Astrocyte (in vitro differentiated cells and primary cell): ENCODE data around the gene PPIL4. TPM values are rescaled to one million over a fixed set of nuclear protein-coding genes. Genes with fewer than 3 reads are reported as not detected.

Source experiments
- DNase-seq: peaks from one replicate; pipeline ENCODE4 v3.0.0-alpha.2; 2010; ENCODE audit warnings: low read depth
- FAIRE-seq: peaks from 2 replicates; lab custom pipeline; 2011; peaks lifted over from hg19 to GRCh38; lab: Jason Lieb, UNC
- H2AFZ ChIP-seq: 2 replicates; pipeline ENCODE4 v1.6.0; 2012; ENCODE audit warnings: low read depth, low read length, inconsistent platforms
- H3K27ac ChIP-seq: 2 replicates; pipeline ENCODE4 v1.5.1; 2011; ENCODE audit warnings: low read depth, low read length, inconsistent platforms
- H3K27me3 ChIP-seq: 2 replicates; pipeline ENCODE4 v1.6.0; 2011; ENCODE audit warnings: low read length, inconsistent platforms; ENCODE audit not compliant: insufficient read depth
- H3K36me3 ChIP-seq: 2 replicates; pipeline ENCODE4 v1.5.1; 2011; ENCODE audit warnings: low read length, inconsistent platforms; ENCODE audit not compliant: insufficient read depth
- H3K4me1 ChIP-seq: 2 replicates; pipeline ENCODE4 v1.5.1; 2011; ENCODE audit warnings: low read length, inconsistent platforms; ENCODE audit not compliant: insufficient read depth
- H3K4me2 ChIP-seq: 2 replicates; pipeline ENCODE4 v1.6.0; 2012; ENCODE audit warnings: low read length, inconsistent platforms
- H3K4me3 ChIP-seq: 2 replicates; pipeline ENCODE4 v1.5.1; 2011; ENCODE audit warnings: low read depth, mild to moderate bottlenecking, low read length, inconsistent platforms; ENCODE audit not compliant: insufficient read depth
- H3K79me2 ChIP-seq: 2 replicates; pipeline ENCODE4 v1.6.0; 2012; ENCODE audit warnings: mild to moderate bottlenecking, low read length, inconsistent platforms; ENCODE audit not compliant: insufficient read depth
- H3K9ac ChIP-seq: 2 replicates; pipeline ENCODE4 v1.6.0; 2012; ENCODE audit warnings: mild to moderate bottlenecking, low read length, inconsistent platforms
- H3K9me3 ChIP-seq: 2 replicates; pipeline ENCODE4 v1.5.1; 2012; ENCODE audit warnings: low read depth, mild to moderate bottlenecking, low read length, inconsistent platforms; ENCODE audit not compliant: insufficient read depth
- H4K20me1 ChIP-seq: 2 replicates; pipeline ENCODE4 v1.6.0; 2012; ENCODE audit warnings: low read length, inconsistent platforms; ENCODE audit not compliant: insufficient read depth
- H3K27ac Mint-ChIP-seq: one replicate; pipeline ENCODE4 v1.8.0; 2021; ENCODE audit warnings: mild to moderate bottlenecking, mixed read lengths; ENCODE audit not compliant: unreplicated experiment
- H3K27me3 Mint-ChIP-seq: one replicate; pipeline ENCODE4 v1.8.0; 2021; ENCODE audit warnings: low read depth, mixed read lengths; ENCODE audit not compliant: unreplicated experiment
- H3K36me3 Mint-ChIP-seq: one replicate; pipeline ENCODE4 v1.8.0; 2021; ENCODE audit warnings: low read depth, mixed read lengths; ENCODE audit not compliant: unreplicated experiment
- H3K4me1 Mint-ChIP-seq: one replicate; pipeline ENCODE4 v1.8.0; 2021; ENCODE audit warnings: low read depth, mixed read lengths; ENCODE audit not compliant: unreplicated experiment
- H3K4me3 Mint-ChIP-seq: one replicate; pipeline ENCODE4 v1.8.0; 2021; ENCODE audit warnings: mild to moderate bottlenecking, moderate library complexity, mixed read lengths; ENCODE audit not compliant: unreplicated experiment
- H3K9me3 Mint-ChIP-seq: one replicate; pipeline ENCODE4 v1.8.0; 2021; ENCODE audit warnings: mild to moderate bottlenecking, mixed read lengths; ENCODE audit not compliant: unreplicated experiment
- CTCF ChIP-seq: IDR thresholded peaks from 2 replicates; pipeline ENCODE4 v1.5.1; 2011; ENCODE audit warnings: low read depth, mild to moderate bottlenecking, inconsistent platforms, low read length, moderate library complexity; ENCODE audit not compliant: insufficient read depth
- EZH2 ChIP-seq: IDR thresholded peaks from 2 replicates; pipeline ENCODE4 v1.6.1; 2012; ENCODE audit warnings: mild to moderate bottlenecking, low read length, inconsistent platforms; ENCODE audit not compliant: insufficient read depth
- total RNA-seq: library from RNA; stranded (reverse); gene quantifications from 2 replicates; pipeline ENCODE4 v1.2.1, GENCODE V29; 2021

Gene PPIL4
- total RNA-seq, 1 donor from 2014 or later: 39.2 TPM

- Mint-ChIP-seq H3K9me3 (no peaks in the 10 kb centered on the region), H3K27ac (peak within 1 kb of the TSS; percentile 58), H3K4me1 (peaks cover 7% of the 10 kb centered on the region), H3K27me3 (peaks cover 12% of the 10 kb centered on the region), H3K4me3 (no peak within 1 kb of the TSS), H3K36me3 (peaks cover 3% of the 10 kb centered on the region)
- H3K4me3 ChIP-seq: no peak within 1 kb of the TSS
- H4K20me1 ChIP-seq: no peaks in the 10 kb centered on the region
- H3K9ac ChIP-seq: no peak within 1 kb of the TSS
- DNase-seq (peak; percentile 25), FAIRE-seq (no peak)
- no peak within 1 kb of the TSS for H3K27ac ChIP-seq
- no peaks in the 10 kb centered on the region for H3K27me3 ChIP-seq
- H2AFZ ChIP-seq: peak within 1 kb of the TSS; percentile 7
- H3K4me1 ChIP-seq: peaks cover 8% of the 10 kb centered on the region
- H3K9me3 ChIP-seq: no peaks in the 10 kb centered on the region
- peak within 1 kb of the TSS; percentile 10 for H3K4me2 ChIP-seq
- TF ChIP-seq CTCF (no peak), EZH2 (no peak)
- no peaks in the 10 kb centered on the region for H3K36me3 ChIP-seq
- no peaks in the 10 kb centered on the region for H3K79me2 ChIP-seq
These were observed 60.8 kb downstream of the PPIL4 start, which contains the start of gene ZC3H12D for GRCh38 chr6:149484733-149485700. Gene ZC3H12D (minus strand): TSS chr6:149485014. CDS start chr6:149474543, 10,471 bp downstream.

GRCh38 chr6:149483849-149484655 lies 61.8 kb downstream of the PPIL4 start:
- no peak overlapping the region for H3K9ac ChIP-seq
- H3K79me2 ChIP-seq: no peaks in the 10 kb centered on the region
- no peak overlapping the region for H3K4me3 ChIP-seq
- no peak overlapping the region for H3K4me2 ChIP-seq
- peaks cover 7% of the 10 kb centered on the region for H3K4me1 Mint-ChIP-seq
- peaks cover 3% of the 10 kb centered on the region for H3K36me3 Mint-ChIP-seq
- peaks cover 8% of the 10 kb centered on the region for H3K4me1 ChIP-seq
- no peaks in the 10 kb centered on the region for H3K27me3 ChIP-seq
- H3K9me3 ChIP-seq: no peaks in the 10 kb centered on the region
- FAIRE-seq (no peak), DNase-seq (no peak)
- H2AFZ ChIP-seq: no peak overlapping the region
- TF ChIP-seq CTCF (no peak), EZH2 (no peak)
- H4K20me1 ChIP-seq: no peaks in the 10 kb centered on the region
- H3K27ac ChIP-seq: no peak overlapping the region
- no peaks in the 10 kb centered on the region for H3K9me3 Mint-ChIP-seq
- no peaks in the 10 kb centered on the region for H3K36me3 ChIP-seq
- peak overlapping the region; percentile 58 for H3K27ac Mint-ChIP-seq
- H3K27me3 Mint-ChIP-seq: peaks cover 15% of the 10 kb centered on the region
- no peak overlapping the region for H3K4me3 Mint-ChIP-seq
